ENCODE data around the gene NRGN.

The NRGN gene

DNA sequence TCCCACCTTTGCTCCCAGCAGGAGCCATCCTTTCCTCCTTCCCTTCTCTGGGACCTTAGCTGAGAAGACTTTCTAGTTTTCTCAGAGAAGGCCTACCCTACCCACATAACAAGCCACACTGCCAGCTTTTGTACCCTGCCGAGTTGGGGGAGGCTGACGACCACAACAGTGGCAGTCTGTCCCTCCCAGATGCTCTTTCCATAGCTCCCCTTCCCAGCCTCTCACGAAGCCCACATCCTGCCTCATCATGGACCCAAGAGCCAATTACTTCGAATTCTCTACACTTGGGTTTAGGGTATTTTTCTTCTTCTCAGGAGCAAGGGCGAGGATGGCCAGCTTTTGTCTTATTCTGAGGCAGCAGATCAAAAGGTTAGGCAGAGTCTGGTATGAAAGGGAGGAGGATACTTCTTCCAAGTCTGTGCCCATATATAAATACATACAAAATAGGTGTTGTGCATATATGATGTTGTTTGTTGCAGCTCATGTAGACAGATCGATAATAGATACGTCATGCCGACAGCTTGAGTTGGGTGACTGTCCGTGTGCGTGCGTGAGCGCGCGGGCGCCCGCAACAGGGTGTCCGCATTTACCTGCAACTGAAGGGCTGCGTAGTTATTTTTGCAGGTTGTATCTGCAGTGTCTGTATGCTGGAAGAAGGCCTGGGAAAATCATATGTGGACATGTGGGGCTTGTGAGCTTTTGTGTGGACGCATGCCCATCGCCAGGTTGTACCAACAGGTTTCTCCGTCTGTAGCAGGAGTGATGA, 846 bp upstream of the NRGN start:
- TF ChIP-seq POLR2AphosphoS5 (IDR thresholded peaks at IDR 0.05; ENCODE audit: low read depth) (no peak), SPI1 (IDR thresholded peaks at IDR 0.05; ENCODE audit: borderline replicate concordance, low read depth) (no peak), GABPA (IDR thresholded peaks at IDR 0.05; ENCODE audit: low read depth) (no peak)
- TF ChIP-seq, protein P1, sequence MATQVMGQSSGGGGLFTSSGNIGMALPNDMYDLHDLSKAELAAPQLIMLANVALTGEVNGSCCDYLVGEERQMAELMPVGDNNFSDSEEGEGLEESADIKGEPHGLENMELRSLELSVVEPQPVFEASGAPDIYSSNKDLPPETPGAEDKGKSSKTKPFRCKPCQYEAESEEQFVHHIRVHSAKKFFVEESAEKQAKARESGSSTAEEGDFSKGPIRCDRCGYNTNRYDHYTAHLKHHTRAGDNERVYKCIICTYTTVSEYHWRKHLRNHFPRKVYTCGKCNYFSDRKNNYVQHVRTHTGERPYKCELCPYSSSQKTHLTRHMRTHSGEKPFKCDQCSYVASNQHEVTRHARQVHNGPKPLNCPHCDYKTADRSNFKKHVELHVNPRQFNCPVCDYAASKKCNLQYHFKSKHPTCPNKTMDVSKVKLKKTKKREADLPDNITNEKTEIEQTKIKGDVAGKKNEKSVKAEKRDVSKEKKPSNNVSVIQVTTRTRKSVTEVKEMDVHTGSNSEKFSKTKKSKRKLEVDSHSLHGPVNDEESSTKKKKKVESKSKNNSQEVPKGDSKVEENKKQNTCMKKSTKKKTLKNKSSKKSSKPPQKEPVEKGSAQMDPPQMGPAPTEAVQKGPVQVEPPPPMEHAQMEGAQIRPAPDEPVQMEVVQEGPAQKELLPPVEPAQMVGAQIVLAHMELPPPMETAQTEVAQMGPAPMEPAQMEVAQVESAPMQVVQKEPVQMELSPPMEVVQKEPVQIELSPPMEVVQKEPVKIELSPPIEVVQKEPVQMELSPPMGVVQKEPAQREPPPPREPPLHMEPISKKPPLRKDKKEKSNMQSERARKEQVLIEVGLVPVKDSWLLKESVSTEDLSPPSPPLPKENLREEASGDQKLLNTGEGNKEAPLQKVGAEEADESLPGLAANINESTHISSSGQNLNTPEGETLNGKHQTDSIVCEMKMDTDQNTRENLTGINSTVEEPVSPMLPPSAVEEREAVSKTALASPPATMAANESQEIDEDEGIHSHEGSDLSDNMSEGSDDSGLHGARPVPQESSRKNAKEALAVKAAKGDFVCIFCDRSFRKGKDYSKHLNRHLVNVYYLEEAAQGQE (IDR thresholded peaks at IDR 0.05; ENCODE audit: insufficient replicate concordance, low read depth): no peak
- TF ChIP-seq, protein P2, sequence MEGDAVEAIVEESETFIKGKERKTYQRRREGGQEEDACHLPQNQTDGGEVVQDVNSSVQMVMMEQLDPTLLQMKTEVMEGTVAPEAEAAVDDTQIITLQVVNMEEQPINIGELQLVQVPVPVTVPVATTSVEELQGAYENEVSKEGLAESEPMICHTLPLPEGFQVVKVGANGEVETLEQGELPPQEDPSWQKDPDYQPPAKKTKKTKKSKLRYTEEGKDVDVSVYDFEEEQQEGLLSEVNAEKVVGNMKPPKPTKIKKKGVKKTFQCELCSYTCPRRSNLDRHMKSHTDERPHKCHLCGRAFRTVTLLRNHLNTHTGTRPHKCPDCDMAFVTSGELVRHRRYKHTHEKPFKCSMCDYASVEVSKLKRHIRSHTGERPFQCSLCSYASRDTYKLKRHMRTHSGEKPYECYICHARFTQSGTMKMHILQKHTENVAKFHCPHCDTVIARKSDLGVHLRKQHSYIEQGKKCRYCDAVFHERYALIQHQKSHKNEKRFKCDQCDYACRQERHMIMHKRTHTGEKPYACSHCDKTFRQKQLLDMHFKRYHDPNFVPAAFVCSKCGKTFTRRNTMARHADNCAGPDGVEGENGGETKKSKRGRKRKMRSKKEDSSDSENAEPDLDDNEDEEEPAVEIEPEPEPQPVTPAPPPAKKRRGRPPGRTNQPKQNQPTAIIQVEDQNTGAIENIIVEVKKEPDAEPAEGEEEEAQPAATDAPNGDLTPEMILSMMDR (IDR thresholded peaks at IDR 0.05; ENCODE audit: insufficient read depth, low read length): no peak
- H3K27me3 ChIP-seq (ENCODE audit: insufficient read depth, poor library complexity, severe bottlenecking): peaks cover 15% of the 10 kb centered on the region
- no peak for DNase-seq (ENCODE audit: low read depth in 1 of 2, low spot score in 1 of 2)
- H3K4me3 ChIP-seq (replicated peaks; ENCODE audit: insufficient read depth, low read length): no peak overlapping the region
- H3K27ac ChIP-seq (replicated peaks): no peak overlapping the region

DNA sequence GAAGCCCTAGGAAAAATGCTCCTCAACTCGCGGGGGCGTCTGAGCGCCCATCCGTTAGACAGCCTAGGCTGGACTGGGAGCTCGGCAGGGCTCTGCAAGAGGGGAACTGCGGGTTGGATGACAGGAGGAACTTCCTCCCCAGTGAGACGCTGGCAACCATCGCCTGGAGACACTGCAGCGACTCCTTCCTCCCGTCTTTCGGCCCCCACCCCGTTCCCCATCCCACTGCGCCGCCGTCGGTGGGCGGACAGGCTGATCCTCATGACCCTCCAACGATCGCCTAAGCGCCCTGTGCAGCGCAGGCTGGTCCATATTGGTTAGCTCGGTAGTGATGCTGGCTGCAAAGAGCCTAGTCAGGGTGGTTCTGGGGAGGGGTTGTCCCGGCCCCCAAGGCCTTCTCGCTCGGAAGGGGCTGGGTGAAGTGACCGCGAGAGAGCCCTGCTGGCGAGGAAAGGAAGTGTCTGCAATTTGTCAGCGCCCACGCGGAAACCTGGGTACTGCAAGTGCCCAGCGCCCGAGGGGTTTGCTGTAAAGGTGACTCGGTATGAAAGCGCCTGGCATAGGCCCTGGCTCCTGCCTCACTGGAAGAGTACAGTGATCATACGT, 638 bp downstream of the NRGN start:
- H3K4me3 ChIP-seq (replicated peaks; ENCODE audit: insufficient read depth, low read length): peak overlapping the region; percentile 75
- no peak overlapping the region for H3K27ac ChIP-seq (replicated peaks)
- DNase-seq (ENCODE audit: low read depth in 1 of 2, low spot score in 1 of 2): peak; percentile 56 to 61
- TF ChIP-seq, protein P1 (IDR thresholded peaks at IDR 0.05; ENCODE audit: insufficient replicate concordance, low read depth): no peak
- TF ChIP-seq, protein P2 (IDR thresholded peaks at IDR 0.05; ENCODE audit: insufficient read depth, low read length): peak; percentile 43
- TF ChIP-seq GABPA (IDR thresholded peaks at IDR 0.05; ENCODE audit: low read depth) (no peak), SPI1 (IDR thresholded peaks at IDR 0.05; ENCODE audit: borderline replicate concordance, low read depth) (peak; percentile 76)
- peaks cover 21% of the 10 kb centered on the region for H3K27me3 ChIP-seq (ENCODE audit: insufficient read depth, poor library complexity, severe bottlenecking)

DNA sequence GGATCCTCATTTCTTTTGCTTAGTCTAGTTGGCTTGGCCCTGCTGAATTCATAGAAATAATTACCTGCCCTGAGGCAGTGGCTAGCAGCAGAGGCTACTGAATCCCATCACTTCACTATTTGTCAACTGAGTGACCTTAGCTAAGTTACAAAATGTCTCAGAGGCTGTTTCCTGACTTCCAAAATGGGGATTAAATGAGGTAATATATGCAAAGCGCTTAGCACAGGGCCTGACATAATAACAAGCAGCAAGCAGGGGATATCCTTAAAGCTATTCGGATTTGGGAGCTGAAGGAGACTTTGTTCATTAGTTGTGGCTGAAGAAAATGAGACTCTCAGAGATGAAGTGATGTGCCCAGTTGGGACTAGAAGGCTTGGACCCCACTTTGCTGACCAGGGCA, 2.8 kb downstream of the NRGN start:
- Histone ChIP-seq H3K4me3 (replicated peaks; ENCODE audit: insufficient read depth, low read length) (no peak overlapping the region), H3K27me3 (ENCODE audit: insufficient read depth, poor library complexity, severe bottlenecking) (peaks cover 23% of the 10 kb centered on the region), H3K27ac (replicated peaks) (no peak overlapping the region)
- DNase-seq (ENCODE audit: low read depth in 1 of 2, low spot score in 1 of 2): no peak
- TF ChIP-seq GABPA (IDR thresholded peaks at IDR 0.05; ENCODE audit: low read depth): no peak
- TF ChIP-seq, protein P2 (IDR thresholded peaks at IDR 0.05; ENCODE audit: insufficient read depth, low read length): no peak
